A673 (cell line): ENCODE results near the gene DNAJC19. TPM values are rescaled to one million over a fixed set of nuclear protein-coding genes. Genes with fewer than 3 reads are reported as not detected.

Experiments used
- BruUV-seq: library from RNA; stranded (reverse); fragments of 400-500 nt; replicated peaks from 2 replicates; lab custom pipeline; 2021; lab: Mats Ljungman, UMichigan
- CTCF ChIA-PET: fragments of 300-600 bp; sonication (Branson Sonifier 250); formaldehyde crosslinking; loops from one replicate; lab custom pipeline; 2022; ENCODE audit warnings: antibody characterized with exemption; lab: Charles Lee
- POLR2A ChIA-PET: fragments of 300-600 bp; sonication (Branson Sonifier 250); formaldehyde crosslinking; loops from one replicate; lab custom pipeline; 2022; ENCODE audit warnings: antibody characterized with exemption; ENCODE audit not compliant: low non-redundant PET; lab: Charles Lee
- DNase-seq: peaks from one replicate; pipeline ENCODE4 v3.0.0-alpha.2; 2015; ENCODE audit warnings: low spot score
- H3K27ac ChIP-seq: fragments of 200-600 bp; sonication (generic); 2 replicates; pipeline ENCODE4 v1.5.1; 2016; ENCODE audit warnings: mixed run types, low read depth, mild to moderate bottlenecking, mixed read lengths, antibody characterized with exemption, low read length; ENCODE audit not compliant: poor library complexity, severe bottlenecking
- H3K27me3 ChIP-seq: fragments of 200-600 bp; sonication (generic); replicated peaks from 2 replicates; pipeline ENCODE4 v1.6.1; 2017; ENCODE audit warnings: mixed run types, low read depth, mild to moderate bottlenecking, mixed read lengths, antibody characterized with exemption, low read length; ENCODE audit not compliant: insufficient read depth, poor library complexity
- H3K36me3 ChIP-seq: fragments of 200-600 bp; sonication (generic); 2 replicates; pipeline ENCODE4 v1.6.1; 2016; ENCODE audit warnings: mixed run types, mild to moderate bottlenecking, mixed read lengths, antibody characterized with exemption, low read length; ENCODE audit not compliant: insufficient read depth, poor library complexity, severe bottlenecking
- H3K4me1 ChIP-seq: fragments of 200-600 bp; sonication (generic); 2 replicates; pipeline ENCODE4 v1.6.1; 2017; ENCODE audit warnings: mixed run types, mild to moderate bottlenecking, mixed read lengths, antibody characterized with exemption, low read length; ENCODE audit not compliant: insufficient read depth, poor library complexity, severe bottlenecking
- H3K4me3 ChIP-seq: fragments of 200-600 bp; sonication (generic); 2 replicates; pipeline ENCODE4 v1.5.1; 2016; ENCODE audit warnings: low read depth, mixed run types, mild to moderate bottlenecking, mixed read lengths, low read length; ENCODE audit not compliant: poor library complexity, severe bottlenecking
- H3K9me3 ChIP-seq: fragments of 200-600 bp; sonication (generic); 2 replicates; pipeline ENCODE4 v1.6.1; 2016; ENCODE audit warnings: mixed run types, low read depth, mild to moderate bottlenecking, mixed read lengths, antibody characterized with exemption, low read length; ENCODE audit not compliant: poor library complexity, severe bottlenecking
- EZH2 ChIP-seq: fragments of 200-600 bp; sonication (generic); IDR thresholded peaks from 2 replicates; pipeline ENCODE4 v1.6.1; 2017; ENCODE audit warnings: borderline replicate concordance, low read depth, mild to moderate bottlenecking, mixed read lengths, antibody characterized with exemption, low read length; ENCODE audit not compliant: poor library complexity, severe bottlenecking
- intact Hi-C: fragments of 100-400 bp; cut with micrococcal nuclease; formaldehyde crosslinking; loops from one replicate; pipeline ENCODE4 v1.10.0; 2022; ENCODE audit not compliant: unreplicated experiment
- total RNA-seq: library from RNA; stranded (reverse); gene quantifications from 2 replicates; pipeline ENCODE4 v1.2.3, GENCODE V29; 2021
- TF ChIP-seq, protein P1 (sequence below): fragments of 300-800, 200-600 bp; sonication (generic); conservative IDR thresholded peaks from 2 replicates; pipeline ENCODE4 v1.5.1; 2017; ENCODE audit warnings: low read depth, mild to moderate bottlenecking, antibody characterized with exemption, low read length, moderate library complexity, mixed read lengths

DNAJC19 gene
- total RNA-seq, 1 experiment from 2014 or later = 52.1 TPM

DNA sequence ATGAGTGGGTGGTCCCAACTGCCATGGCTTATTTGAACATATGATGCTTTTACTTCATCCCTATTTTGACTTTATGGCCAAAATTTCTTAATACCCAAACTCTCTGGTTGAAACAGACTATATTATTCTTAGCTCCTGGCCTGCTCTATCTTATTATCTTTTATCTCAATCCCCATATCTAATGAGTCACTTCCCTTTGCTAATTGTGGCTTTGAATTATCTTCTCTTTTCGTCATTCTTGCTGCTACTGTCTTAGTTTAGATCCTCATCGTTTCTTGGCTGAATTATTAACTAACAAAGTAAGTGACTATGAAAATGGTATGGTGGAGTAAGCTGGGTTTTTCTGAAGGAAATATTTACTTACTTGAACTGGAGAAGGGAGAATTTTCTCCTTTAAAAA lies 28.2 kb upstream of the DNAJC19 start:
- BruUV-seq = no TSS peak
- ChIA-PET CTCF (no interaction called here), POLR2A (no interaction called here)
- peak; percentile 13 for DNase-seq
- no peaks in the 10 kb centered on the region for H3K9me3 ChIP-seq
- H3K4me1 ChIP-seq = no peaks in the 10 kb centered on the region
- H3K36me3 ChIP-seq = no peaks in the 10 kb centered on the region
- intact Hi-C loops = no loop called here
- H3K27ac ChIP-seq = no peak overlapping the region
- H3K27me3 ChIP-seq = no peaks in the 10 kb centered on the region
- no peak overlapping the region for H3K4me3 ChIP-seq
- TF ChIP-seq EZH2 = no peak
- TF ChIP-seq, protein P1, sequence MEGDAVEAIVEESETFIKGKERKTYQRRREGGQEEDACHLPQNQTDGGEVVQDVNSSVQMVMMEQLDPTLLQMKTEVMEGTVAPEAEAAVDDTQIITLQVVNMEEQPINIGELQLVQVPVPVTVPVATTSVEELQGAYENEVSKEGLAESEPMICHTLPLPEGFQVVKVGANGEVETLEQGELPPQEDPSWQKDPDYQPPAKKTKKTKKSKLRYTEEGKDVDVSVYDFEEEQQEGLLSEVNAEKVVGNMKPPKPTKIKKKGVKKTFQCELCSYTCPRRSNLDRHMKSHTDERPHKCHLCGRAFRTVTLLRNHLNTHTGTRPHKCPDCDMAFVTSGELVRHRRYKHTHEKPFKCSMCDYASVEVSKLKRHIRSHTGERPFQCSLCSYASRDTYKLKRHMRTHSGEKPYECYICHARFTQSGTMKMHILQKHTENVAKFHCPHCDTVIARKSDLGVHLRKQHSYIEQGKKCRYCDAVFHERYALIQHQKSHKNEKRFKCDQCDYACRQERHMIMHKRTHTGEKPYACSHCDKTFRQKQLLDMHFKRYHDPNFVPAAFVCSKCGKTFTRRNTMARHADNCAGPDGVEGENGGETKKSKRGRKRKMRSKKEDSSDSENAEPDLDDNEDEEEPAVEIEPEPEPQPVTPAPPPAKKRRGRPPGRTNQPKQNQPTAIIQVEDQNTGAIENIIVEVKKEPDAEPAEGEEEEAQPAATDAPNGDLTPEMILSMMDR = no peak

DNA sequence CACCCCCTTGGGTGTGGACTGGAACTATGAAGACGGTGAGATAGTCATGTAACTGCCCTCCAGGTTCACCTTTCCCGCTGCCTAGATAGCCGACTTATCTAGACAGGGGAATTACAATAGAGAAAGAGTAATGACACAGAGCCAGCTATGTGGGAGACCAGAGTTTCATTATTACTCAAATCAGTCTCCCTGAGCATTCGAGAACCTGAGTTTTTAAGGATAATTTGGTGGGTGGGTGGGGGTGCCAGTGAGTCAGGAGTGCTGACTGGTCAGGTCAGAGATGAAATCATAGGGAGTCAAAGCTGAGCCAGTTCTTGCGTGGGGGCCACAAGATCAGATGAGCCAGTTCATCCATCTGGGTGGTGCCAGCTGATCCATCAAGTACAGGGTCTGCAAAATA lies 19.7 kb upstream of the DNAJC19 start:
- BruUV-seq = no TSS peak
- ChIA-PET POLR2A (no interaction called here), CTCF (no interaction called here)
- no peak for DNase-seq
- TF ChIP-seq, protein P1 = no peak
- TF ChIP-seq EZH2 = no peak
- intact Hi-C loops = no loop called here
- Histone ChIP-seq H3K4me1 (no peaks in the 10 kb centered on the region), H3K27ac (no peak overlapping the region), H3K4me3 (no peak overlapping the region), H3K27me3 (no peaks in the 10 kb centered on the region), H3K9me3 (no peaks in the 10 kb centered on the region), H3K36me3 (no peaks in the 10 kb centered on the region)

DNA sequence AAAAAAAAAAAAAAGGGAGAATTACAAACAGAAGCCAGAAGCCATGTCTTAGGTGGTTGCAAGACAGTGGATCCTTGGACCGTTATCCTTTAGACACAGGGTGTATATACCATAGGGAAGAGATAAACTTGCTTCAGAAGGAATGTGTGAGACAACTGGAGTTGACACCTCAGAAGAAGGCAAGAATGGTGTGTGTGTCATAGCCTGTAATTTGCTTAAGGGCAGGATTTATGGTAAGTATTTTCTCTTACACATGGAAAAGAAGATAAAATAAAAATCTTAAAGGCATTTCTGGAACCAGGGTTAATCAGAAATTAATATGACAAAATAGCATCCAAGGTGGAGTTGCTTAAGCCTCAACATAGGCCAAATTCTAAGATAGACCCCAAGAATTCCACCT lies 19.3 kb upstream of the DNAJC19 start:
- Histone ChIP-seq H3K27ac (no peak overlapping the region), H3K27me3 (no peaks in the 10 kb centered on the region), H3K36me3 (no peaks in the 10 kb centered on the region), H3K4me1 (no peaks in the 10 kb centered on the region), H3K4me3 (no peak overlapping the region), H3K9me3 (no peaks in the 10 kb centered on the region)
- TF ChIP-seq EZH2 = no peak
- TF ChIP-seq, protein P1 = no peak
- intact Hi-C loops = no loop called here
- POLR2A ChIA-PET = no interaction called here
- BruUV-seq = no TSS peak
- CTCF ChIA-PET = no interaction called here
- no peak for DNase-seq
